Measurements from ENCODE around the gene MAP3K4.

The MAP3K4 gene

GRCh38 chr6:160992061-160992979, 751 bp downstream of the MAP3K4 start:
- no peak for DNase-seq (ENCODE audit: low read depth, low spot score)
- TF ChIP-seq FOXP2 (optimal IDR thresholded peaks at IDR 0.05; ENCODE audit: control extremely low read depth, extremely low read length, insufficient read depth) = no peak
- TF ChIP-seq EZH2 (IDR thresholded peaks at IDR 0.05) = no peak
- TF ChIP-seq POLR2AphosphoS5 (IDR thresholded peaks at IDR 0.05; ENCODE audit: borderline replicate concordance, low read depth, low read length) = no peak; the same call in 1 of the 2 replicates
- no peaks in the 10 kb centered on the region for H3K36me3 ChIP-seq (ENCODE audit: insufficient read depth, low read length)
- no peaks in the 10 kb centered on the region for H3K9me3 ChIP-seq (ENCODE audit: low read depth, low read length)
- H3K4me3 ChIP-seq = peak overlapping the region; percentile 80
- H3K27ac ChIP-seq = peak overlapping the region; percentile 27; the same call in 1 of the 2 replicates
- H3K9ac ChIP-seq (ENCODE audit: insufficient read length) = peak overlapping the region; percentile 72

- H3K9ac ChIP-seq (ENCODE audit: insufficient read length) = no peak overlapping the region
- no peak overlapping the region for H3K27ac ChIP-seq
- peak overlapping the region; percentile 80 for H3K4me3 ChIP-seq
- no peaks in the 10 kb centered on the region for H3K36me3 ChIP-seq (ENCODE audit: insufficient read depth, low read length)
- DNase-seq (ENCODE audit: low read depth, low spot score) = no peak
- H3K9me3 ChIP-seq (ENCODE audit: low read depth, low read length) = no peaks in the 10 kb centered on the region
- TF ChIP-seq EZH2 (IDR thresholded peaks at IDR 0.05) = no peak
- no peak for TF ChIP-seq FOXP2 (optimal IDR thresholded peaks at IDR 0.05; ENCODE audit: control extremely low read depth, extremely low read length, insufficient read depth)
- TF ChIP-seq POLR2AphosphoS5 (IDR thresholded peaks at IDR 0.05; ENCODE audit: borderline replicate concordance, low read depth, low read length) = no peak
Measured at GRCh38 chr6:160992980-160993314, 1.4 kb downstream of the MAP3K4 start.

GRCh38 chr6:160995271-160995670, 3.7 kb downstream of the MAP3K4 start:
- no peak overlapping the region for H3K9ac ChIP-seq (ENCODE audit: insufficient read length)
- no peak for DNase-seq (ENCODE audit: low read depth, low spot score)
- H3K4me3 ChIP-seq = no peak overlapping the region
- no peak overlapping the region for H3K27ac ChIP-seq
- no peak for TF ChIP-seq EZH2 (IDR thresholded peaks at IDR 0.05)
- no peak for TF ChIP-seq POLR2AphosphoS5 (IDR thresholded peaks at IDR 0.05; ENCODE audit: borderline replicate concordance, low read depth, low read length)
- no peak for TF ChIP-seq FOXP2 (optimal IDR thresholded peaks at IDR 0.05; ENCODE audit: control extremely low read depth, extremely low read length, insufficient read depth)
- no peaks in the 10 kb centered on the region for H3K36me3 ChIP-seq (ENCODE audit: insufficient read depth, low read length)
- no peaks in the 10 kb centered on the region for H3K9me3 ChIP-seq (ENCODE audit: low read depth, low read length)

- no peak for DNase-seq (ENCODE audit: low read depth, low spot score)
- H3K36me3 ChIP-seq (ENCODE audit: insufficient read depth, low read length) = no peaks in the 10 kb centered on the region
Measured at GRCh38 chr6:160996131-160996601, 4.6 kb downstream of the MAP3K4 start.

GRCh38 chr6:160998217-160998616, 6.6 kb downstream of the MAP3K4 start:
- Histone ChIP-seq H3K27ac (no peak overlapping the region; the same call in 1 of the 2 replicates), H3K9ac (ENCODE audit: insufficient read length) (peak overlapping the region; percentile 38), H3K4me3 (peak overlapping the region; percentile 56), H3K36me3 (ENCODE audit: insufficient read depth, low read length) (no peaks in the 10 kb centered on the region), H3K9me3 (ENCODE audit: low read depth, low read length) (no peaks in the 10 kb centered on the region)
- TF ChIP-seq POLR2AphosphoS5 (IDR thresholded peaks at IDR 0.05; ENCODE audit: borderline replicate concordance, low read depth, low read length) = no peak
- TF ChIP-seq FOXP2 (optimal IDR thresholded peaks at IDR 0.05; ENCODE audit: control extremely low read depth, extremely low read length, insufficient read depth) = no peak
- no peak for TF ChIP-seq EZH2 (IDR thresholded peaks at IDR 0.05)
- no peak for DNase-seq (ENCODE audit: low read depth, low spot score)

More at GRCh38 chr6:160996131-160996601, 4.6 kb downstream of the MAP3K4 start:
- Histone ChIP-seq H3K27ac (no peak overlapping the region), H3K9ac (ENCODE audit: insufficient read length) (no peak overlapping the region), H3K9me3 (ENCODE audit: low read depth, low read length) (no peaks in the 10 kb centered on the region), H3K4me3 (no peak overlapping the region)
- TF ChIP-seq EZH2 (IDR thresholded peaks at IDR 0.05) (no peak), POLR2AphosphoS5 (IDR thresholded peaks at IDR 0.05; ENCODE audit: borderline replicate concordance, low read depth, low read length) (no peak), FOXP2 (optimal IDR thresholded peaks at IDR 0.05; ENCODE audit: control extremely low read depth, extremely low read length, insufficient read depth) (no peak)

GRCh38 chr6:160998766-160999165, 7.2 kb downstream of the MAP3K4 start:
- TF ChIP-seq POLR2AphosphoS5 (IDR thresholded peaks at IDR 0.05; ENCODE audit: borderline replicate concordance, low read depth, low read length) (no peak), FOXP2 (optimal IDR thresholded peaks at IDR 0.05; ENCODE audit: control extremely low read depth, extremely low read length, insufficient read depth) (no peak), EZH2 (IDR thresholded peaks at IDR 0.05) (no peak)
- DNase-seq (ENCODE audit: low read depth, low spot score) = no peak
- Histone ChIP-seq H3K9ac (ENCODE audit: insufficient read length) (peak overlapping the region; percentile 38), H3K9me3 (ENCODE audit: low read depth, low read length) (no peaks in the 10 kb centered on the region), H3K36me3 (ENCODE audit: insufficient read depth, low read length) (no peaks in the 10 kb centered on the region), H3K4me3 (peak overlapping the region; percentile 56), H3K27ac (no peak overlapping the region; the same call in 1 of the 2 replicates)

- DNase-seq (ENCODE audit: low read depth, low spot score) = no peak
- H3K27ac ChIP-seq = no peak overlapping the region
- no peak for TF ChIP-seq FOXP2 (optimal IDR thresholded peaks at IDR 0.05; ENCODE audit: control extremely low read depth, extremely low read length, insufficient read depth)
- no peak for TF ChIP-seq POLR2AphosphoS5 (IDR thresholded peaks at IDR 0.05; ENCODE audit: borderline replicate concordance, low read depth, low read length)
- no peak for TF ChIP-seq EZH2 (IDR thresholded peaks at IDR 0.05)
- H3K36me3 ChIP-seq (ENCODE audit: insufficient read depth, low read length) = no peaks in the 10 kb centered on the region
- no peak overlapping the region for H3K9ac ChIP-seq (ENCODE audit: insufficient read length)
- H3K9me3 ChIP-seq (ENCODE audit: low read depth, low read length) = no peaks in the 10 kb centered on the region
- no peak overlapping the region for H3K4me3 ChIP-seq
Measured at GRCh38 chr6:160999516-160999915, 7.9 kb downstream of the MAP3K4 start.

- no peak for DNase-seq (ENCODE audit: low read depth, low spot score)
- Histone ChIP-seq H3K9ac (ENCODE audit: insufficient read length) (no peak overlapping the region), H3K36me3 (ENCODE audit: insufficient read depth, low read length) (no peaks in the 10 kb centered on the region), H3K9me3 (ENCODE audit: low read depth, low read length) (no peaks in the 10 kb centered on the region), H3K4me3 (no peak overlapping the region), H3K27ac (no peak overlapping the region)
- no peak for TF ChIP-seq FOXP2 (optimal IDR thresholded peaks at IDR 0.05; ENCODE audit: control extremely low read depth, extremely low read length, insufficient read depth)
- no peak for TF ChIP-seq POLR2AphosphoS5 (IDR thresholded peaks at IDR 0.05; ENCODE audit: borderline replicate concordance, low read depth, low read length)
- TF ChIP-seq EZH2 (IDR thresholded peaks at IDR 0.05) = no peak
Measured at GRCh38 chr6:161000632-161001031, 9.1 kb downstream of the MAP3K4 start.
